ENCODE data around the gene PPP6R2. TPM values are rescaled to one million over a fixed set of nuclear protein-coding genes. Genes with fewer than 3 reads are reported as not detected.
"Not testable (repeated sequence)": the region's sequence is repeated elsewhere in the genome, so short reads cannot be mapped to it uniquely, and the experiment has no call there.

The PPP6R2 gene
- polyA plus RNA-seq, 1 donor = 46.9 TPM

- WGBS (ENCODE audit: insufficient coverage, low lambda C conversion rate) = no CpG with 5 or more reads among the region's 22 CpGs
- no peak for DNase-seq
- Histone ChIP-seq H3K4me1 (ENCODE audit: control insufficient read depth, insufficient read depth, low read length) (peaks cover 4% of the 10 kb centered on the region), H3K27me3 (ENCODE audit: control insufficient read depth, insufficient read depth, low read length) (no peaks in the 10 kb centered on the region), H3K9me3 (ENCODE audit: control insufficient read depth, low read depth, low read length) (no peaks in the 10 kb centered on the region), H3K36me3 (ENCODE audit: control insufficient read depth, insufficient read depth, low read length) (no peaks in the 10 kb centered on the region), H3K27ac (ENCODE audit: low read length) (peak overlapping the region; percentile 67), H3K4me3 (ENCODE audit: low read length) (peak overlapping the region; percentile 75)
Measured at GRCh38 chr22:50327711-50328019, 15.5 kb upstream of the PPP6R2 start.

DNA sequence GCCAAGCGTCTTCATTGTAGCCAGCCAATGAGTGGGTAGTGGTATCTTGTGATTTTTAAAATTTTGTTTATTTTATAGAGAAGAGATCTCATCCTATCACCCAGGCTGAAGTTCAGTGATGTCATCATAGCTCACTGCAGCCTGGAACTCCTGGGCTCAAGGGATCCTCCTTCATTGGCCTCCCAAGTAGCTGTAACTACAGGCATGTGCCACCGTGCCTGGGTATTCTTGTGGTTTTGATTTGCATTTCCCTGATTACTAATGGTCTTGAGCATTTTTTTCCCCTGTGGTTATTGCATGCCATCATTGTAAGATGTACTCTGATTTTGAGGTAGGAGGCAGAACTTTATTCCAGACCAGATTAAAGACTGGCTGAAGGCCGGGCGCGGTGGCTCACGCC lies 13.9 kb upstream of the PPP6R2 start:
- no peaks in the 10 kb centered on the region for H3K27me3 ChIP-seq (ENCODE audit: control insufficient read depth, insufficient read depth, low read length)
- no peaks in the 10 kb centered on the region for H3K9me3 ChIP-seq (ENCODE audit: control insufficient read depth, low read depth, low read length)
- no CpG with 5 or more reads among the region's 6 CpGs for WGBS (ENCODE audit: insufficient coverage, low lambda C conversion rate)
- peaks cover 4% of the 10 kb centered on the region for H3K4me1 ChIP-seq (ENCODE audit: control insufficient read depth, insufficient read depth, low read length)
- no peak overlapping the region for H3K4me3 ChIP-seq (ENCODE audit: low read length)
- H3K27ac ChIP-seq (ENCODE audit: low read length) = no peak overlapping the region
- no peaks in the 10 kb centered on the region for H3K36me3 ChIP-seq (ENCODE audit: control insufficient read depth, insufficient read depth, low read length)
- DNase-seq = no peak

- H3K4me3 ChIP-seq (ENCODE audit: low read length); DNase-seq; H3K4me1 ChIP-seq (ENCODE audit: control insufficient read depth, insufficient read depth, low read length); H3K27me3 ChIP-seq (ENCODE audit: control insufficient read depth, insufficient read depth, low read length); H3K36me3 ChIP-seq (ENCODE audit: control insufficient read depth, insufficient read depth, low read length); H3K27ac ChIP-seq (ENCODE audit: low read length): not testable (repeated sequence)
- peaks cover 16% of the 10 kb centered on the region for H3K9me3 ChIP-seq (ENCODE audit: control insufficient read depth, low read depth, low read length)
- 92% methylated on average over 2 of the region's 5 CpGs for WGBS (ENCODE audit: insufficient coverage, low lambda C conversion rate)
Measured at GRCh38 chr22:50334433-50334832, 8.7 kb upstream of the PPP6R2 start.

DNA sequence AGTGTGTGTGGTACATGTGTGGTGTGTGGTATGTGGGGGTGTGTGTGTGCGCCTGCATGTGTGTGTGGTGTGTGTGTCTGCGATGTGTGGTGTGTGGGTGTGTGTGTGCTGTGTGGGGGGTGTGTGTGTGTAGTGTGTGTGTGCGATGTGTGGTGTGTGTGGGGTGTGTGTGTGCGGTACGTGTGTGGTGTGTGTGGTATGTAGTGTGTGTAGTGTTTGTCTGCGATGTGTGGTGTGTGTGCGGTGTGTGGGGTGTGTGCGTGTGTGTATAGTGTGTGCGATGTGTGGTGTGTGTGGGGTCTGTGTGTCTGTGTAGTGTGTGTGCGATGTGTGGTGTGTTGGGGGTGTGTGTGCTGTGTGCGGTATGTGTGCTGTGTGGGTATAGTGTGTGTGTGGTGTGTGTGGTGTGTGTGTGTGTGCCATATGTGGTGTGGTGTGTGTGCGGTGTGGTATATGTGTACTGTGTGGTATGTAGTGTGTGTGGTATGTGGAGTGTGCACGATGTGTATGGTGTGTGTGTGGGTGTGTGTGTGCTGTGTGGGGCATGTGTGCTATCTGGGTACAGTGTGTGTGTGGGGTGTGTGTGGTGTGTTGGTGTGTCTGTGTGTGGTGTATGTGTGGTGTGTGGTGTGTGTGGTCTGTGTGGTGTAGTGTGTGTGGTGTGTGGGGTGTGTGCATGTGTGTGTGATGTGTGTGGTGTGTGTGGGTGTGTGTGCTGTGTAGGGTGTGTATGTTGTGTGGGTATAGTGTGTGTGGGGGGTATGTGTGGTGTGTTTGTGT lies 5.7 kb upstream of the PPP6R2 start:
- WGBS (ENCODE audit: insufficient coverage, low lambda C conversion rate) = 100% methylated on average over 1 of the region's 13 CpGs

GRCh38 chr22:50338042-50338573 lies 5.0 kb upstream of the PPP6R2 start:
- no peak overlapping the region for H3K4me3 ChIP-seq (ENCODE audit: low read length)

More for the DNA sequence above, 5.7 kb upstream of the PPP6R2 start:
- H3K27me3 ChIP-seq (ENCODE audit: control insufficient read depth, insufficient read depth, low read length) = no peaks in the 10 kb centered on the region
- H3K27ac ChIP-seq (ENCODE audit: low read length) = no peak overlapping the region
- no peak for DNase-seq
- peaks cover 3% of the 10 kb centered on the region for H3K4me1 ChIP-seq (ENCODE audit: control insufficient read depth, insufficient read depth, low read length)
- no peak overlapping the region for H3K4me3 ChIP-seq (ENCODE audit: low read length)
- no peaks in the 10 kb centered on the region for H3K36me3 ChIP-seq (ENCODE audit: control insufficient read depth, insufficient read depth, low read length)
- H3K9me3 ChIP-seq (ENCODE audit: control insufficient read depth, low read depth, low read length) = peaks cover 21% of the 10 kb centered on the region

GRCh38 chr22:50338860-50339462 lies 4.2 kb upstream of the PPP6R2 start:
- H3K4me1 ChIP-seq (ENCODE audit: control insufficient read depth, insufficient read depth, low read length) = peaks cover 5% of the 10 kb centered on the region
- no peak overlapping the region for H3K27ac ChIP-seq (ENCODE audit: low read length)
- H3K4me3 ChIP-seq (ENCODE audit: low read length) = no peak overlapping the region
- H3K9me3 ChIP-seq (ENCODE audit: control insufficient read depth, low read depth, low read length) = peaks cover 21% of the 10 kb centered on the region
- no CpG with 5 or more reads among the region's 4 CpGs for WGBS (ENCODE audit: insufficient coverage, low lambda C conversion rate)
- no peaks in the 10 kb centered on the region for H3K36me3 ChIP-seq (ENCODE audit: control insufficient read depth, insufficient read depth, low read length)
- H3K27me3 ChIP-seq (ENCODE audit: control insufficient read depth, insufficient read depth, low read length) = no peaks in the 10 kb centered on the region
- no peak for DNase-seq

More at GRCh38 chr22:50338042-50338573, 5.0 kb upstream of the PPP6R2 start:
- Histone ChIP-seq H3K4me1 (ENCODE audit: control insufficient read depth, insufficient read depth, low read length) (peaks cover 5% of the 10 kb centered on the region), H3K9me3 (ENCODE audit: control insufficient read depth, low read depth, low read length) (peaks cover 21% of the 10 kb centered on the region), H3K27me3 (ENCODE audit: control insufficient read depth, insufficient read depth, low read length) (no peaks in the 10 kb centered on the region), H3K27ac (ENCODE audit: low read length) (no peak overlapping the region), H3K36me3 (ENCODE audit: control insufficient read depth, insufficient read depth, low read length) (no peaks in the 10 kb centered on the region)
- WGBS (ENCODE audit: insufficient coverage, low lambda C conversion rate) = no CpG with 5 or more reads among the region's 5 CpGs
- no peak for DNase-seq

GRCh38 chr22:50339945-50340879 lies 2.9 kb upstream of the PPP6R2 start:
- Histone ChIP-seq H3K27me3 (ENCODE audit: control insufficient read depth, insufficient read depth, low read length) (no peaks in the 10 kb centered on the region), H3K4me1 (ENCODE audit: control insufficient read depth, insufficient read depth, low read length) (peaks cover 5% of the 10 kb centered on the region), H3K4me3 (ENCODE audit: low read length) (no peak overlapping the region), H3K9me3 (ENCODE audit: control insufficient read depth, low read depth, low read length) (peaks cover 21% of the 10 kb centered on the region), H3K27ac (ENCODE audit: low read length) (no peak overlapping the region), H3K36me3 (ENCODE audit: control insufficient read depth, insufficient read depth, low read length) (no peaks in the 10 kb centered on the region)
- no peak for DNase-seq
- 100% methylated on average over 1 of the region's 12 CpGs for whole genome bisulfite sequencing (ENCODE audit: insufficient coverage, low lambda C conversion rate)

GRCh38 chr22:50341977-50342650 lies 1.0 kb upstream of the PPP6R2 start:
- Histone ChIP-seq H3K36me3 (ENCODE audit: control insufficient read depth, insufficient read depth, low read length) (peaks cover 2% of the 10 kb centered on the region), H3K9me3 (ENCODE audit: control insufficient read depth, low read depth, low read length) (peaks cover 21% of the 10 kb centered on the region), H3K4me3 (ENCODE audit: low read length) (peak overlapping the region; percentile 61), H3K27me3 (ENCODE audit: control insufficient read depth, insufficient read depth, low read length) (no peaks in the 10 kb centered on the region), H3K4me1 (ENCODE audit: control insufficient read depth, insufficient read depth, low read length) (peaks cover 5% of the 10 kb centered on the region), H3K27ac (ENCODE audit: low read length) (peak overlapping the region; percentile 71)
- DNase-seq = peak; percentile 72 to 78
- no CpG with 5 or more reads among the region's 26 CpGs for WGBS (ENCODE audit: insufficient coverage, low lambda C conversion rate)

GRCh38 chr22:50343541-50343935 lies 411 bp downstream of the PPP6R2 start:
- peak overlapping the region; percentile 56 for H3K4me3 ChIP-seq (ENCODE audit: low read length)
- peaks cover 4% of the 10 kb centered on the region for H3K36me3 ChIP-seq (ENCODE audit: control insufficient read depth, insufficient read depth, low read length)
- no peaks in the 10 kb centered on the region for H3K27me3 ChIP-seq (ENCODE audit: control insufficient read depth, insufficient read depth, low read length)
- peaks cover 8% of the 10 kb centered on the region for H3K9me3 ChIP-seq (ENCODE audit: control insufficient read depth, low read depth, low read length)
- no peak for DNase-seq
- peaks cover 5% of the 10 kb centered on the region for H3K4me1 ChIP-seq (ENCODE audit: control insufficient read depth, insufficient read depth, low read length)
- no CpG with 5 or more reads among the region's 9 CpGs for WGBS (ENCODE audit: insufficient coverage, low lambda C conversion rate)
- no peak overlapping the region for H3K27ac ChIP-seq (ENCODE audit: low read length)

DNA sequence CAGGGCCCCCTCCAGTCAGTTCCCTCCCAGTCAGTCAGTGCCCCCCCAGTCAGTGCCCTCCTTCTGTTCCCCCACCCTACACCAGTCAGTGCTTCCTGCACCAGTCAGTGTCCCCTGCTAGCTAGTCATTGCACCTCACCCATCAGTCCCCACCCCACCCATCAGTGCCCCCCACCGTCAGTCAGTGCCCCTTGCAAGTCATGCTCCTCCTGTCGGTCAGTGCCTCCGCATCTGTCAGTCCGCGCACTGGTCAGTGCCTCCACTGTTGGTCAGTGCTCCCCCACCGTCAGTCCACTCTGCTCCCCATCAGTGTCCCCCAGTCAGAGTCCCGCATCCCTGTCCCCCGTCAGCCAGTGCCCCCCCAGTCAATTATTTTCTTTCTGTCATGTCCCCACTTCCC lies 3.3 kb downstream of the PPP6R2 start:
- H3K27ac ChIP-seq (ENCODE audit: low read length) = no peak overlapping the region
- peaks cover 4% of the 10 kb centered on the region for H3K36me3 ChIP-seq (ENCODE audit: control insufficient read depth, insufficient read depth, low read length)
- no peaks in the 10 kb centered on the region for H3K9me3 ChIP-seq (ENCODE audit: control insufficient read depth, low read depth, low read length)
- peaks cover 5% of the 10 kb centered on the region for H3K4me1 ChIP-seq (ENCODE audit: control insufficient read depth, insufficient read depth, low read length)
- no peak for DNase-seq
- H3K4me3 ChIP-seq (ENCODE audit: low read length) = no peak overlapping the region
- H3K27me3 ChIP-seq (ENCODE audit: control insufficient read depth, insufficient read depth, low read length) = no peaks in the 10 kb centered on the region
- no CpG with 5 or more reads among the region's 8 CpGs for WGBS (ENCODE audit: insufficient coverage, low lambda C conversion rate)
